Measurements from ENCODE around the gene ARGLU1. TPM values are rescaled to one million over a fixed set of nuclear protein-coding genes. Genes with fewer than 3 reads are reported as not detected.

The ARGLU1 gene
- total RNA-seq, 4 donors from 2014 or later, result 88.4 to 118 (median 106) TPM

- no peak for TF ChIP-seq CTCF (IDR thresholded peaks at IDR 0.05; ENCODE audit: low read depth)
These were observed 40.1 kb downstream of the ARGLU1 start for GRCh38 chr13:106527826-106528225.

DNA sequence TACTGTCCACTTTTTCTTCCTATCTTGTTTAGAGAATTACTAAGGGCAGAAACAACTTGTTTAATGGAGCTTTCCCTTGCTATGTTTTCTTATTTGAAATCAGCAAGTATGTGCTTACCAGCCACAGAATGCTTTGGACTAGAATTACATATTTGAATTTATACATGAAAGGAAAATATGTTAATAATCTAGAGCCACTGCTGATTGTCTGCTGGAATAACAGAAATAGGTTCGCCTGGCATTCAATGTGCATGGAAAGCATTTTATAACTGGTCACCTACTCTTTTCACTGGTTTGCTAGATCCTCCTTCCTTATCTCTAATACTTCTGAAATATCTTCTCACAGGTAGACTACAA lies 40.5 kb downstream of the ARGLU1 start:
- TF ChIP-seq CTCF (IDR thresholded peaks at IDR 0.05; ENCODE audit: low read depth), result no peak

DNA sequence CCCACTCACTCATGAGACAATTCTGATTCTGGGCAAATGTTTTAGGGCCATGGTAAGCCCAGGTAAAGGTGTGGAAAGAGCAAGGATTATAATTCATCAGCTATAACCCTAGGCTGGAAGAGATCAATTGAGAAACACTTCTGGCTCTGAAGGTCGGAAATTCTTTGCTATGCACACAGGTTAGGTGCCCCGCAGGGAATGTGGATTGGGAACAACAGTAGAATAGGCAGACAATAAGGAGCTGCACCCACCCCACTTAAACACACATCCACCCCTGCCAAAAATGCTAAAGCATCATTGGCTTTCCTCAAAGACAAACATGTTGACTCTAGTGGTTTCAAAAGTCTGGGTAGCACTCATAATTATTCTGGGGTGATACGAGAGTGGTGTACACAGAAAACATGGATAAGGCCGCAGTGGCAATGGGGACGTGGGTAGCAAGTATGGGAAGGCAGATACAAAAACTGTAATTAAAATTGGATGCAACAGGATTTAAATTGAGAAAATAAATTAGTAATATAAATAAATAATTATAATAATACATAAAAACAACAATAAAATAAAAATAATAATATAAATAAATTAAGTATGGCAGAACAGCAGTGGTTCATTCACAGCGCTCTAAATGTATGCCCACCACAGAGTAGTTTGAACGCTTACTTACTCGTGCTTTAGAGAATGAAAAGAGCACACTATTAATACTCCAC lies 41.0 kb downstream of the ARGLU1 start:
- no peak for TF ChIP-seq CTCF (IDR thresholded peaks at IDR 0.05; ENCODE audit: low read depth)

- TF ChIP-seq CTCF (IDR thresholded peaks at IDR 0.05; ENCODE audit: low read depth), result no peak
These were observed 42.1 kb downstream of the ARGLU1 start for GRCh38 chr13:106525865-106526264.

DNA sequence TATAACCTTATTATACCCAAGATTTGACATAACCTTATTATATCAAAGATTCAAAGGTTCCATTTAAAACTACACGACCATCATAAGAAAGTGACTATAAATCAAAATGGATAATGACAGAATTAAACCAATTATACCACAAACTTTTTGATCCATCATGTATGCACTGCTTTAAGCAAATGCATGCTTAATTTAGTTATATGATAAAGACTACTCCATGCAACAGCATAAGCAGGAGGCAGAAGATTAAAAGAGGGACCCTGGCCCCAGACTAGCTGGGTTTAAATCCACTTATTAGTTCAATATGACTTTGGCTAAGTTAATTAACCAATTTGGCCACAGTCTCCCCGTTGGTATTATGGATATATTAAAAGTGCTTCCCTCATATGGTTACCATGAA lies 43.8 kb downstream of the ARGLU1 start:
- no peak for TF ChIP-seq CTCF (IDR thresholded peaks at IDR 0.05; ENCODE audit: low read depth)

GRCh38 chr13:106523576-106523975 lies 44.4 kb downstream of the ARGLU1 start:
- no peak for TF ChIP-seq CTCF (IDR thresholded peaks at IDR 0.05; ENCODE audit: low read depth)

- TF ChIP-seq CTCF (IDR thresholded peaks at IDR 0.05; ENCODE audit: low read depth), result no peak
These were observed 44.9 kb downstream of the ARGLU1 start for GRCh38 chr13:106522898-106523525.
